HG02885 (cell line): ENCODE results near the gene GJC1.
"Not testable (repeated sequence)": the region's sequence is repeated elsewhere in the genome, so short reads cannot be mapped to it uniquely, and the experiment has no call there.

Experiments used
- ATAC-seq: cut with Tn5 transposase; IDR thresholded peaks from one replicate; pipeline ENCODE4 v1.9.1; 2021; ENCODE audit warnings: mild to moderate bottlenecking; ENCODE audit not compliant: unreplicated experiment, poor library complexity

Gene GJC1

GRCh38 chr17:44763170-44763569 lies 66.9 kb downstream of the GJC1 start:
- ATAC-seq, result no peak

GRCh38 chr17:44761932-44762810 lies 67.9 kb downstream of the GJC1 start:
- ATAC-seq, result no peak

DNA sequence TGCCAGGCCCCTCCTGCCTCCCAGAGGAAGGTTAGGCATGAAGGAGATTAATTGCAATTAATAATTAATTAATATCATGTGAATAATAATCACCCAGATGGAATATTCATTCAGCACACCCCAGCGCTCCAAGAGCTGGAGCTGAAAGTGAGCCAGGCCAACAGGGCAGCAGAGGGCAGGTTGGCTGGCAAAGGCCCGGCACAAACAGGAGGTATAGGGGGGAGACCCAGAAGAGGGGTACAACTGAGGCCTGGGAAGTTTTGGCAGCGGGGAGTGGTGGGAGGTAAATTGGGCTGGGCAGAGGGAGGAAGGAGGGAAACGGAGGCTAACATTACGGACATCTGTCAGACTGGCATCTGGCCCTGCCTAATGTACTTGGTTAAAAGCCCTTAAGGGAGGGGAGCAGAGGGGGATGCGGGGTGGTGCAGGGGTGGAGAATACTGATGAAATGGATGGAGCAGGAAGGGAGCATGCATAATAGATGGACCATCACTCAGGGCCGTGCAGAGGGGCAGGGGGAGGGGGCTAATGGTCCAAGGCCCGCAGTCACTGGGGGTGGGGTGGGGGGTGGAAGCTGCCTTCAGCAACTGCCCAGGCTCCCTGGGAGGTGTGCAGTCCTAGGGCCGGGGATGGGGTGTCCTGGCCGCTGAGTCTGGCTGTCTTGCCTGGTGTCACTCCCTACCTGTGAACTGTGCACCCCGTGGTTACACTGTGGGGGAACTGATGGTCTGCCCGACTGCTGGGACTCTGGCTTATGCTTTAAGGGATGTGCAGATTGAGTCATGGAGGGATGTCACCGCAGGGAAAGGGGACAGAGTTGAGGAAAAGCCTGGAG lies 69.4 kb downstream of the GJC1 start:
- no peak for ATAC-seq

GRCh38 chr17:44759916-44760243 lies 70.2 kb downstream of the GJC1 start:
- ATAC-seq, result no peak

DNA sequence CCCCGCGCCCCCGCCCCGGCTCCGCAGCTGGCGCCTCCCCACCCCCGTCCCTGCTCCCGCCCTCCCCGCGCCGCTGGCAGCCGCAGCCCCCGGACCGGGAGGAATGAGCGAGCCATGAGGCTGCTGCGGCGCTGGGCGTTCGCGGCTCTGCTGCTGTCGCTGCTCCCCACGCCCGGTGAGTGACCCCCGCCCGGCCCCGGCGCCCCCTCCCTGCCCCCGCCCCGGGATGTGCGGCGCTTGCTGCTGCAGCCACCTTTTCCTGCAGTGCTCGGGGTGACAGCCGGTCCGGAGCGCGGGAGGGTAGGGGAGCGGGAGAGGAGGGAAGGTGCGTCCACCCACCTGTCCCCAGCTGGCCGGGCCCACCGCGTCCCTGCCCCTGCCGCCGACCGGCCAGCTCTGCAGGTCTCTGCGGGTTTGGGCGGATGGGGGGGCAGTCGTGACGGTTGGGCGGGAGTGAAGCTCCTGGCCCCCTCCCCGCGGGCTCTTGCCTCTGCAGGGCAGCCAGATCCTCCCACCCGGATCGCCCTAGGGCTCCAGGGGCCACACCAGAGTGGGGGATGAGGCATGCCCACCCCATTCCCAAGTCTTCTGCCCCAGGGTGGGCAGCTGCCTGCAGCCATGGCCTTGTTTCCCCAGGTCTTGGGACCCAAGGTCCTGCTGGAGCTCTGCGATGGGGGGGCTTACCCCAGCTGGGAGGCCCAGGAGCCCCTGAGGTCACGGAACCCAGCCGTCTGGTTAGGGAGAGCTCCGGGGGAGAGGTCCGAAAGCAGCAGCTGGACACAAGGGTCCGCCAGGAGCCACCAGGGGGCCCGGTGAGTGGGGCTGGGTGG lies 70.8 kb downstream of the GJC1 start:
- ATAC-seq, result no peak

DNA sequence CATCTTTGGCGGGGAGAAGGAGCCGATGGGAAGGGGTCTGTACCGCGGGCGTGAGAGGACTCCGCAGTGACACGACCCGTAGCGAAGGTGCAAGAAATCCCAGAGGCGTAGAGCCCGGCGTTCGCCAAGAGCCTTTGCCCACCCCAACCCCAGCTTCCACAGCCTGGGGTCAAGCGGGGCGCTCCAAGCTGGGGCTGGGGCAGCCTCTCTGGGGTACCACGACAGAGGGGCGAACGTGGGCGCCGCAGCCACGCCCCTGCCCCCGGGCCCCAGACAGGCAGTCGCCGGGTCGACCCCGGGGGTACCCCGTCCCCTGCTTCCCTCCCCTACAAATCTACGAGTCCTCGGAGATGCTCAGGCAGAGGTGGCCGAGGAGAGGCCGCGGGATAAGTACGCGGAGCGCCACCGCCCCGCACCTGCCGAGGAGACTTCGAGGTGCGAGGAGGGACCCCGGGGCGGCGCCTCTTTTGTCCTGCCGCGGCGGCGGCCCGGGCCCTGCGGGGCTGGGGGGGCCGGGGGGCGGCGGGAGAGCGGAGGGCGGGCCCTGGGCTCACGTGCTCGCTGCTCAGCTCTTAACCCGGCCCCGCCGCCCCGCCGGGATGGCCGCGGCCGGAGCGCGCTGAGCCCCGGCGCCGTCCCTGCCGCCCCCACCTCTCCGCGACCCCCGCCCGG lies 71.5 kb downstream of the GJC1 start, which contains the start of gene ADAM11:
Gene ADAM11, plus strand, starts transcription at position 575 of the 672 bp plus-strand sequence. CDS start 212 bp downstream, outside the sequence.
- ATAC-seq, result no peak

GRCh38 chr17:44757918-44758413 lies 72.1 kb downstream of the GJC1 start:
- no peak for ATAC-seq

DNA sequence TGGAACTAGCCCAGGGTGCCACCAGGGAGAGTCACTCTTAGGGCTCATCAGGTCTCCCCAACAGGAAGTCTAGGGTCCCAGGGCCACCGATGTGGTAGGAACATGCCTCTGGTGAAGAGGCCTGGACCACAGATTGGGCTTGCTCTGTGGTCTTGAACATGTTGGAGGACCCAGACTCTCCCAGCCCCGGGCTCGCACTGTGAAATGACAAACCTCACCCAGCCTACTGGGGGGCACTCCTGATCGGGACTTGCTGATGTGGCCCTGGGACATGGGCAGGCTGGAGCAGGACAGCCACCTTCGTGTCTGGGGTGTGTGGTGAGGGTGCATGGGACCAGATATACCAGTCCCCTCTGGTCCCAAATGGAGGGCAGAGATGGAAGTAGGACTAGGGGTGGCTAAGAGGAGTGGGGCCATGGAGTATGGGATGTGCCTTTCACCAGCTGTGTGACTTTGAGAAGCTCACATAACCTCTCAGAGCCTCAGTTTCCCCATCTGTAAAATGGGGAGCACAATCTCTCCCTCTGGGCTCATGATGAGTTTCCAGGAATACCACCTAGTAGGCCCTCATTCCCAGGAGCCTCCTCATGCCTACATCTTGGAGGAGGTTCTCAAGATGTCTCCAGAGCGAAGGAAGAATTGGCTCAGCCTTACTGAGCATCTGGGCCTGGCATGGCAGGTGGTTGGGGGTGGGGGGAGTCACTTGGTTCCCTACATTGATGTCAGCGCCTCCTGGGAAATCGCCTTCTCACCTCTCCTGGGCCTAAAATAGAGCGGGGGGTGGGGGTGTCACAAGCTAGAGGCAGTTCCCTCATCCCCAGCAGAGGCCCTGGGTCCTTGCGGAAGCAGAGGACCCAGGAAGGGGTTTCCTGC lies 72.8 kb downstream of the GJC1 start:
- ATAC-seq, result no peak

DNA sequence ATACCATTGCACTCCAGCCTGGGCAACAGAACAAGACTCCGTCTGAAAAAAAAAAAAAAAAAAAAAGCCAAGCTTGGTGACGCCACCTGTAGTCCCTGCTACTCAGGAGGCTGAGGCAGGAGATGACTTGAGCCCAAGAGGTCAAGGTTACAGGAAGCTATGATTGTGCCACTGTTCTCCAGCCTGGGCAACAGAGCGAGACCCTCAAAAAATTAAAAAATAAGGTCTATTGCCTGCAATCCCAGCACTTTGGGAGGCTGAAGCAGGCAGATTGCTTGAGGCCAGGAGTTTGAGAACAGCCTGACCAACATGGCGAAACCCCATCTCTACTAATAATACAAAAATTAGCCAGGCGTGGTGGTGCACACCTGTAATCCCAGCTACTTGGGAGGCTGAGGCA lies 74.9 kb downstream of the GJC1 start:
- not testable (repeated sequence) for ATAC-seq

- ATAC-seq, result no peak
Observed at GRCh38 chr17:44754276-44754675, 75.8 kb downstream of the GJC1 start.

DNA sequence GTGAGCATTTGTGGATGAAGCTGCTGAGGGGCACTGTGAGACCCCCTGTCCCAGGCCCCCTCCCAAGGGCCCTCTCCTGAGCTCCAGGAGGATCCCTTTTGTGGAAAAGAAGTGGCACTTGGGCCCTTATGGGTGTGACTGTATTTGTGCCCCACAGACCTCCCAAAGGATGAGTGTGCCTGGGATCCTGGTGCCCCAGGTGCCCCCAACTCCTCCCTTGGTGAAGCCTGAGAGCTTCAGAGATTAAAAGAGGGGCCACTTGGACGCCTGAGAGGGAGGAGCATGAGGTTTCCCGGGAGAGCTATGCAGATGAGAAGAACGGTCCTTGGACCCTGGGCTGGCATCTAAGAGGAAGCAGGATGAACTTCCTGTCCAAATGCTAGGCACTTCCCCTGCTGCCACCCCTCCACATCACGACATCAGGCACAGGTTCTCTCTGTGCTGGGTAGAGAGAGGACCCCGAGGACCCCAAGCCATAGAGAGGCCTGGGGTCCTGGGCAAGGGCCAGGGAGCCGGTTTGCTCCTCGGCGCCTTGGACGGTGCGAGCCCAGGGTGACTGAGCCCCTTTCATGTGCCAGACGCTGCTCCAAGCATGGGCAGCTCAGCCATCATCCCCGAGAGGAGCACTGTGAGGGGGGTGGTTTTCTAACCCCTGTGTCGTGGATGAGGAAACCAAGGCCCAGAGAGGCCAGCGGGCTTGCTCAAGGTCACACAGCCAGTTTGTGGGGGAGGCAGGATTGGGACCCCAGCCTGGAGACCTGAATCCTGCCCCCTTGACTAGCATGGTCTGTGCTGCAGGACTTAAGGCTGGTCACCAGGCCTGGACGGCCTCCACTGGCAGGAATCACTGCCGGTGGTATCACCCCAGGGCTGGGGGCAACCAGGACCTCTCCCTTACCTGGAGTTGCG lies 76.9 kb downstream of the GJC1 start:
- ATAC-seq, result no peak

GRCh38 chr17:44751806-44752205 lies 78.3 kb downstream of the GJC1 start:
- no peak for ATAC-seq

- no peak for ATAC-seq
Observed at GRCh38 chr17:44751331-44751730, 78.8 kb downstream of the GJC1 start.

- ATAC-seq, result no peak
Observed at GRCh38 chr17:44749980-44750318, 80.1 kb downstream of the GJC1 start.

- no peak for ATAC-seq
Observed at GRCh38 chr17:44749076-44749979, 80.8 kb downstream of the GJC1 start.
